ENCODE results near the gene TLCD1. TPM values are rescaled to one million over a fixed set of nuclear protein-coding genes. Genes with fewer than 3 reads are reported as not detected.
"Not testable (repeated sequence)": the region's sequence is repeated elsewhere in the genome, so short reads cannot be mapped to it uniquely, and the experiment has no call there.

TLCD1 gene
- polyA plus RNA-seq, 3 donors, result 17.0 to 21.0 (median 19.4) TPM

GRCh38 chr17:28747051-28747691 is 21.1 kb upstream of the TLCD1 start:
- no peak for DNase-seq (ENCODE audit: low read depth in 3 of 3, low spot score in 2 of 3)

- no peak for DNase-seq (ENCODE audit: low read depth in 3 of 3, low spot score in 2 of 3)
Measured at GRCh38 chr17:28746611-28747050, 20.6 kb upstream of the TLCD1 start.

- no peak for DNase-seq (ENCODE audit: low read depth in 3 of 3, low spot score in 2 of 3)
Measured at GRCh38 chr17:28745786-28746411, 19.9 kb upstream of the TLCD1 start.

- DNase-seq (ENCODE audit: low read depth in 3 of 3, low spot score in 2 of 3), result peak in 1 of 3 donors; percentile 65
Measured at GRCh38 chr17:28744972-28745785, 19.1 kb upstream of the TLCD1 start.

- no peak for DNase-seq (ENCODE audit: low read depth in 3 of 3, low spot score in 2 of 3)
Measured at GRCh38 chr17:28744104-28744971, 18.3 kb upstream of the TLCD1 start.

- DNase-seq (ENCODE audit: low read depth in 3 of 3, low spot score in 2 of 3), result peak in 2 of 3 donors; percentile 76 to 81
Measured at GRCh38 chr17:28743243-28744103, 17.4 kb upstream of the TLCD1 start, which contains the start of gene TRAF4. Gene TRAF4, plus strand, starts transcription at chr17:28744011. Its CDS starts 102 bp downstream, at chr17:28744113.

GRCh38 chr17:28741358-28742349 is 15.6 kb upstream of the TLCD1 start:
- no peak for DNase-seq (ENCODE audit: low read depth in 3 of 3, low spot score in 2 of 3)

- no peak for DNase-seq (ENCODE audit: low read depth in 3 of 3, low spot score in 2 of 3)
Measured at GRCh38 chr17:28740406-28741357, 14.6 kb upstream of the TLCD1 start.

- DNase-seq (ENCODE audit: low read depth in 3 of 3, low spot score in 2 of 3), result no peak
Measured at GRCh38 chr17:28738680-28739384, 12.8 kb upstream of the TLCD1 start.

GRCh38 chr17:28737770-28738679 is 12.0 kb upstream of the TLCD1 start:
- no peak for DNase-seq (ENCODE audit: low read depth in 3 of 3, low spot score in 2 of 3)

GRCh38 chr17:28737316-28737715 is 11.3 kb upstream of the TLCD1 start:
- no peak for DNase-seq (ENCODE audit: low read depth in 3 of 3, low spot score in 2 of 3)

GRCh38 chr17:28735913-28736769 is 10.1 kb upstream of the TLCD1 start:
- DNase-seq (ENCODE audit: low read depth in 3 of 3, low spot score in 2 of 3), result not testable (repeated sequence)

GRCh38 chr17:28735242-28735722 is 9.2 kb upstream of the TLCD1 start:
- no peak for DNase-seq (ENCODE audit: low read depth in 3 of 3, low spot score in 2 of 3)

GRCh38 chr17:28734712-28735241 is 8.7 kb upstream of the TLCD1 start:
- DNase-seq (ENCODE audit: low read depth in 3 of 3, low spot score in 2 of 3), result no peak

Measured in right renal cortex interstitium (tissue), 3 donors.